ENCODE data around the gene PELO.

DNA sequence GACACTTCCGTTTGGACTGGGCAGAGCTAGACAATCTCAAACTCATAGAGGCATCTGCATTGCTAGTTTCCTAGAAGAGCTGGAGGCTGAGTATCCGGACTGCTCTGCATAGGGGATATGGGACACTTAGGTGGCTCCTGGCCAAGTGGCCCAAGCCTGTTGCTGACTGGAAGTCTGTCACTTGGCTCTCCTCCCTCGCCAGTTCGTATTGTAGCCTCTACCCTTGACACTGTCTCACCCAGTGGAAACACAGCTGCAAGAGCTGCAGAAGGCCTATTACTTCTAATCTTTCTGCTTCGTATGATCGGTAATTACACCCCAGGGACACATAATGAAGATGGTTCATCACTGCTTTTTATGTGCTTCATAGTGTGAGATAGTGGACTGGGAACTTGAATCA is 34.7 kb downstream of the PELO start:
- TF ChIP-seq, protein P1, sequence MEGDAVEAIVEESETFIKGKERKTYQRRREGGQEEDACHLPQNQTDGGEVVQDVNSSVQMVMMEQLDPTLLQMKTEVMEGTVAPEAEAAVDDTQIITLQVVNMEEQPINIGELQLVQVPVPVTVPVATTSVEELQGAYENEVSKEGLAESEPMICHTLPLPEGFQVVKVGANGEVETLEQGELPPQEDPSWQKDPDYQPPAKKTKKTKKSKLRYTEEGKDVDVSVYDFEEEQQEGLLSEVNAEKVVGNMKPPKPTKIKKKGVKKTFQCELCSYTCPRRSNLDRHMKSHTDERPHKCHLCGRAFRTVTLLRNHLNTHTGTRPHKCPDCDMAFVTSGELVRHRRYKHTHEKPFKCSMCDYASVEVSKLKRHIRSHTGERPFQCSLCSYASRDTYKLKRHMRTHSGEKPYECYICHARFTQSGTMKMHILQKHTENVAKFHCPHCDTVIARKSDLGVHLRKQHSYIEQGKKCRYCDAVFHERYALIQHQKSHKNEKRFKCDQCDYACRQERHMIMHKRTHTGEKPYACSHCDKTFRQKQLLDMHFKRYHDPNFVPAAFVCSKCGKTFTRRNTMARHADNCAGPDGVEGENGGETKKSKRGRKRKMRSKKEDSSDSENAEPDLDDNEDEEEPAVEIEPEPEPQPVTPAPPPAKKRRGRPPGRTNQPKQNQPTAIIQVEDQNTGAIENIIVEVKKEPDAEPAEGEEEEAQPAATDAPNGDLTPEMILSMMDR (IDR thresholded peaks at IDR 0.05; ENCODE audit: low read depth, low read length) = no peak
- TF ChIP-seq POLR2A (IDR thresholded peaks at IDR 0.05; ENCODE audit: extremely low read depth, insufficient read length) (no peak), MYC (IDR thresholded peaks at IDR 0.05; ENCODE audit: low read depth, low read length) (no peak)
- TF ChIP-seq, protein P2, sequence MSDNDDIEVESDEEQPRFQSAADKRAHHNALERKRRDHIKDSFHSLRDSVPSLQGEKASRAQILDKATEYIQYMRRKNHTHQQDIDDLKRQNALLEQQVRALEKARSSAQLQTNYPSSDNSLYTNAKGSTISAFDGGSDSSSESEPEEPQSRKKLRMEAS (IDR thresholded peaks at IDR 0.05; ENCODE audit: low read depth, low read length) = no peak
